Astrocyte (in vitro differentiated cells and primary cell): ENCODE measurements around the gene EVC.

Experiments used
- EZH2 ChIP-seq: IDR thresholded peaks from 2 replicates; pipeline ENCODE4 v1.6.1; 2012; ENCODE audit warnings: mild to moderate bottlenecking, low read length, inconsistent platforms; ENCODE audit not compliant: insufficient read depth
- TF ChIP-seq, protein P1 (sequence below): IDR thresholded peaks from 2 replicates; pipeline ENCODE4 v1.5.1; 2011; ENCODE audit warnings: low read depth, mild to moderate bottlenecking, inconsistent platforms, low read length, moderate library complexity; ENCODE audit not compliant: insufficient read depth

DNA sequence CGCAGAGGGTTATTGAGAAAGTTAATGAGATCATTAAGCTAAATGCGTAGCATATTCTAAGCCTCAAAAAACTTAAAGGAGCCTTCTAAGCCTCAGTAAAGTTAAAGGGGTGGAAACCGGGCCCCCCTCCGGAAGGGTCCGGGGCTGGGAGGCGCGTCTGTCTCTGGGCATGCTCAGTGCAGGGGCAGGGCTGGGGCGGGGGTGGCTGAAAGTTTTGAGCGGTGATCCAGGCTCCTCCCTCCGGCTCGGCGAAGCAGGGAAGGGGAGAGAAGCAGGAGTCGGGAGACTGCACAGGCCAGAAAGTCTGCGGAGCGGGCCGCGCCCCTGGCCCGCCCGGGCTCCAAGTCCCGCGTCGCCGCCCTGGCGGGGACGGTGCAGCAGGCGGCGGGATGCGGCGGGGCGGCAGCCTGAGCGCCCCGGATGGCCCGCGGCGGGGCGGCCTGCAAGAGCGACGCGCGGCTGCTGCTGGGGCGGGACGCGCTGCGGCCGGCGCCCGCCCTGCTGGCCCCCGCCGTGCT lies at the start of gene EVC:
- TF ChIP-seq, protein P1, sequence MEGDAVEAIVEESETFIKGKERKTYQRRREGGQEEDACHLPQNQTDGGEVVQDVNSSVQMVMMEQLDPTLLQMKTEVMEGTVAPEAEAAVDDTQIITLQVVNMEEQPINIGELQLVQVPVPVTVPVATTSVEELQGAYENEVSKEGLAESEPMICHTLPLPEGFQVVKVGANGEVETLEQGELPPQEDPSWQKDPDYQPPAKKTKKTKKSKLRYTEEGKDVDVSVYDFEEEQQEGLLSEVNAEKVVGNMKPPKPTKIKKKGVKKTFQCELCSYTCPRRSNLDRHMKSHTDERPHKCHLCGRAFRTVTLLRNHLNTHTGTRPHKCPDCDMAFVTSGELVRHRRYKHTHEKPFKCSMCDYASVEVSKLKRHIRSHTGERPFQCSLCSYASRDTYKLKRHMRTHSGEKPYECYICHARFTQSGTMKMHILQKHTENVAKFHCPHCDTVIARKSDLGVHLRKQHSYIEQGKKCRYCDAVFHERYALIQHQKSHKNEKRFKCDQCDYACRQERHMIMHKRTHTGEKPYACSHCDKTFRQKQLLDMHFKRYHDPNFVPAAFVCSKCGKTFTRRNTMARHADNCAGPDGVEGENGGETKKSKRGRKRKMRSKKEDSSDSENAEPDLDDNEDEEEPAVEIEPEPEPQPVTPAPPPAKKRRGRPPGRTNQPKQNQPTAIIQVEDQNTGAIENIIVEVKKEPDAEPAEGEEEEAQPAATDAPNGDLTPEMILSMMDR, result no peak
- no peak for TF ChIP-seq EZH2
